ENCODE results near the gene CCDC127. TPM values are rescaled to one million over a fixed set of nuclear protein-coding genes. Genes with fewer than 3 reads are reported as not detected.
"Not testable (repeated sequence)": the region's sequence is repeated elsewhere in the genome, so short reads cannot be mapped to it uniquely, and the experiment has no call there.

CCDC127 gene
- total and polyA plus RNA-seq, 2 donors (not counting 3 experiments of a cell fraction or from before 2014, with no cell fraction given): 3.4 to 6.3 TPM

GRCh38 chr5:223791-224190 lies 5.8 kb upstream of the CCDC127 start:
- dilution Hi-C loops (cut with MboI; ENCODE audit: extremely low pct_ligation_motif_present, low sequenced_read_pairs) (no loop called here), intact Hi-C loops (cut with micrococcal nuclease) (no loop called here)
- POLR2A ChIA-PET: no interaction called here

GRCh38 chr5:222951-223715 lies 5.2 kb upstream of the CCDC127 start:
- Histone ChIP-seq H3K4me1 (ENCODE audit: control insufficient read depth, extremely low read depth, insufficient read depth, low read length) (peaks cover 43% of the 10 kb centered on the region), H3K27ac (ENCODE audit: insufficient read depth, low read depth, low read length) (peak overlapping the region; percentile 81), H3K4me3 (replicated peaks in 1 of 3; ENCODE audit: insufficient read depth in 1 of 3, low read depth in 1 of 3, low read length in 3 of 3) (peak overlapping the region in 1 of 3 experiments; percentile 7), H3K9ac (replicated peaks; ENCODE audit: extremely low read depth, insufficient read depth, low read length) (peak overlapping the region; percentile 27), H3K79me2 (ENCODE audit: control insufficient read depth, insufficient read depth, low read length) (peaks cover 76% of the 10 kb centered on the region), H3K4me2 (ENCODE audit: insufficient read depth, low read length) (peak overlapping the region; percentile 56), H3K36me3 (ENCODE audit: control insufficient read depth in 2 of 2, extremely low read depth in 1 of 2, insufficient read depth in 2 of 2, low read length in 2 of 2) (peaks cover 15 to 25% of the 10 kb centered on the region in 2 experiments)
- peak; percentile 81 for DNase-seq (ENCODE audit: low read depth, low spot score)
- dilution Hi-C loops (cut with MboI; ENCODE audit: extremely low pct_ligation_motif_present, low sequenced_read_pairs); H3K27me3 ChIP-seq (ENCODE audit: control insufficient read depth in 2 of 2, insufficient read depth in 2 of 2, low read length in 2 of 2); H4K20me1 ChIP-seq (replicated peaks; ENCODE audit: control insufficient read depth, extremely low read depth, insufficient read depth, low read length); intact Hi-C loops (cut with micrococcal nuclease); H3K9me1 ChIP-seq (replicated peaks; ENCODE audit: control insufficient read depth, extremely low read depth, insufficient read depth, low read length); H3K9me3 ChIP-seq (replicated peaks; ENCODE audit: control insufficient read depth, insufficient read depth, low read length); H2AFZ ChIP-seq (ENCODE audit: low read depth, low read length); BruUV-seq (replicated peaks); POLR2A ChIA-PET: not testable (repeated sequence)
- CTCF ChIA-PET: interaction anchor here (0.6 to 1.4 kb wide), 2 partner anchors 20 to 48 kb away, joined by 3 read pairs; partner anchors contain the start of gene PDCD6
- peak; percentile 36 for TF ChIP-seq JUN (IDR thresholded peaks at IDR 0.05; ENCODE audit: borderline replicate concordance, insufficient read depth, insufficient read length, low read depth)
- peak; percentile 32 for TF ChIP-seq FOS (IDR thresholded peaks at IDR 0.05; ENCODE audit: borderline replicate concordance, insufficient read depth, low read length)
- FAIRE-seq: peak; percentile 63

More at GRCh38 chr5:223791-224190, 5.8 kb upstream of the CCDC127 start:
- peaks cover 71% of the 10 kb centered on the region for H3K79me2 ChIP-seq (ENCODE audit: control insufficient read depth, insufficient read depth, low read length)
- peaks cover 18 to 28% of the 10 kb centered on the region in 2 experiments for H3K36me3 ChIP-seq (ENCODE audit: control insufficient read depth in 2 of 2, extremely low read depth in 1 of 2, insufficient read depth in 2 of 2, low read length in 2 of 2)
- H2AFZ ChIP-seq (ENCODE audit: low read depth, low read length): no peak overlapping the region
- H3K27ac ChIP-seq (ENCODE audit: insufficient read depth, low read depth, low read length): peak overlapping the region; percentile 51
- peak overlapping the region; percentile 56 for H3K4me2 ChIP-seq (ENCODE audit: insufficient read depth, low read length)
- H3K9ac ChIP-seq (replicated peaks; ENCODE audit: extremely low read depth, insufficient read depth, low read length): no peak overlapping the region
- no TSS peak for BruUV-seq (replicated peaks)
- CTCF ChIA-PET: no interaction called here
- H4K20me1 ChIP-seq (replicated peaks; ENCODE audit: control insufficient read depth, extremely low read depth, insufficient read depth, low read length): peaks cover 5% of the 10 kb centered on the region
- peak; percentile 24 for DNase-seq (ENCODE audit: low read depth, low spot score)
- H3K4me3 ChIP-seq (replicated peaks in 1 of 3; ENCODE audit: insufficient read depth in 1 of 3, low read depth in 1 of 3, low read length in 3 of 3): no peak overlapping the region
- no peaks in the 10 kb centered on the region for H3K27me3 ChIP-seq (ENCODE audit: control insufficient read depth in 2 of 2, insufficient read depth in 2 of 2, low read length in 2 of 2)
- no peak for FAIRE-seq
- H3K4me1 ChIP-seq (ENCODE audit: control insufficient read depth, extremely low read depth, insufficient read depth, low read length): peaks cover 43% of the 10 kb centered on the region
- no peaks in the 10 kb centered on the region for H3K9me1 ChIP-seq (replicated peaks; ENCODE audit: control insufficient read depth, extremely low read depth, insufficient read depth, low read length)
- TF ChIP-seq POLR2A (IDR thresholded peaks at IDR 0.05; ENCODE audit: low read depth, low read length): no peak
- H3K9me3 ChIP-seq (replicated peaks; ENCODE audit: control insufficient read depth, insufficient read depth, low read length): no peaks in the 10 kb centered on the region

Data from endothelial cell of umbilical vein (primary cell).